ENCODE data around the gene TSPEAR.

TSPEAR gene

GRCh38 chr21:44537930-44538911, 173.2 kb downstream of the TSPEAR start:
- no peak for DNase-seq

GRCh38 chr21:44535963-44536362, 175.4 kb downstream of the TSPEAR start:
- DNase-seq, result no peak

- no peak for DNase-seq
These were observed 176.7 kb downstream of the TSPEAR start for GRCh38 chr21:44534688-44535087.

GRCh38 chr21:44533891-44534627, 177.3 kb downstream of the TSPEAR start:
- DNase-seq, result no peak

- no peak for DNase-seq
These were observed 178.1 kb downstream of the TSPEAR start for GRCh38 chr21:44533121-44533890.

GRCh38 chr21:44532712-44533111, 178.7 kb downstream of the TSPEAR start:
- no peak for DNase-seq

GRCh38 chr21:44531606-44532564, 179.5 kb downstream of the TSPEAR start:
- no peak for DNase-seq

- DNase-seq, result no peak
These were observed 180.3 kb downstream of the TSPEAR start for GRCh38 chr21:44530903-44531605.

GRCh38 chr21:44530221-44530902, 181.0 kb downstream of the TSPEAR start:
- DNase-seq, result no peak

GRCh38 chr21:44529503-44530125, 181.8 kb downstream of the TSPEAR start:
- no peak for DNase-seq

GRCh38 chr21:44529011-44529421, 182.4 kb downstream of the TSPEAR start:
- DNase-seq, result no peak

- no peak for DNase-seq
These were observed 182.8 kb downstream of the TSPEAR start for GRCh38 chr21:44528634-44528995.

- no peak for DNase-seq
These were observed 183.3 kb downstream of the TSPEAR start for GRCh38 chr21:44527983-44528633.

- no peak for DNase-seq
These were observed 184.0 kb downstream of the TSPEAR start for GRCh38 chr21:44527156-44527982.

- DNase-seq, result no peak
These were observed 185.0 kb downstream of the TSPEAR start for GRCh38 chr21:44526096-44526997.

GRCh38 chr21:44525391-44526095, 185.8 kb downstream of the TSPEAR start:
- no peak for DNase-seq

Data from NCI-H774 (cell line).